GM12875 (cell line): ENCODE data around the gene TOR2A.
"Not testable (repeated sequence)": the region's sequence is repeated elsewhere in the genome, so short reads cannot be mapped to it uniquely, and the experiment has no call there.

ENCODE experiments used
- H3K4me3 ChIP-seq: one replicate; pipeline ENCODE4 v1.5.1; 2011; ENCODE audit warnings: low read depth, low read length, control low read depth
- CTCF ChIP-seq: IDR thresholded peaks from 2 replicates; pipeline ENCODE4 v1.5.1; 2011; ENCODE audit warnings: low read depth, mild to moderate bottlenecking, control low read depth, inconsistent platforms, low read length, moderate library complexity, borderline replicate concordance; ENCODE audit not compliant: insufficient read depth

Gene TOR2A

GRCh38 chr9:127734747-127735529 lies at the start of gene TOR2A:
TOR2A (minus strand) TSS chr9:127735294; CDS start chr9:127735270, 24 bp downstream.
- H3K4me3 ChIP-seq, result peak within 1 kb of the TSS; percentile 63
- peak; percentile 91 for TF ChIP-seq CTCF

- TF ChIP-seq CTCF, result no peak
- no peak overlapping the region for H3K4me3 ChIP-seq
Measured at GRCh38 chr9:127783111-127784008, 48.3 kb upstream of the TOR2A start.

- H3K4me3 ChIP-seq, result no peak overlapping the region
- no peak for TF ChIP-seq CTCF
Measured at GRCh38 chr9:127781806-127782205, 46.7 kb upstream of the TOR2A start.

GRCh38 chr9:127780909-127781308 lies 45.8 kb upstream of the TOR2A start:
- H3K4me3 ChIP-seq, result not testable (repeated sequence)

- TF ChIP-seq CTCF, result no peak
- no peak overlapping the region for H3K4me3 ChIP-seq
Measured at GRCh38 chr9:127780126-127780885, 45.2 kb upstream of the TOR2A start.

GRCh38 chr9:127779136-127779981 lies 44.3 kb upstream of the TOR2A start:
- H3K4me3 ChIP-seq, result peak overlapping the region; percentile 81
- TF ChIP-seq CTCF, result no peak
